Activated T-helper 2 cell treated with anti-CD3 and anti-CD28 coated beads, Interferon-gamma antibody, Interleukin-2, Interleukin-4, amounts not matched to agents 10 μg/mL and 5 μg/mL and 100 μg/mL, durations not matched to agents 14 hours and 24 hours and 36 hours (primary cell): Measurements from ENCODE around the gene LDLRAD2. TPM values are rescaled to one million over a fixed set of nuclear protein-coding genes. Genes with fewer than 3 reads are reported as not detected.

Source experiments
- DNase-seq: peaks from one replicate; pipeline ENCODE4 v3.0.0; 2021; ENCODE audit warnings: low spot score
- H3K27ac Mint-ChIP-seq: one replicate; pipeline ENCODE4 v1.8.0; 2021; ENCODE audit warnings: mixed read lengths
- H3K27me3 Mint-ChIP-seq: one replicate; pipeline ENCODE4 v1.8.0; 2021; ENCODE audit warnings: low read depth, mixed read lengths
- H3K36me3 Mint-ChIP-seq: one replicate; pipeline ENCODE4 v1.8.0; 2021; ENCODE audit warnings: low read depth, mixed read lengths
- H3K4me1 Mint-ChIP-seq: one replicate; pipeline ENCODE4 v1.8.0; 2021; ENCODE audit warnings: low read depth, mixed read lengths
- H3K4me3 Mint-ChIP-seq: one replicate; pipeline ENCODE4 v1.8.0; 2021; ENCODE audit warnings: low read depth, mild to moderate bottlenecking, moderate library complexity, mixed read lengths
- H3K9me3 Mint-ChIP-seq: one replicate; pipeline ENCODE4 v1.8.0; 2021; ENCODE audit warnings: mixed read lengths
- intact Hi-C: fragments of 100-400 bp; cut with micrococcal nuclease; formaldehyde crosslinking; loops from one replicate; pipeline ENCODE4 v1.15.1; 2023
- total RNA-seq: library from RNA; stranded (reverse); gene quantifications from 2 replicates; pipeline ENCODE4 v1.2.3, GENCODE V29; 2022

The LDLRAD2 gene
- total RNA-seq, 1 donor from 2014 or later = not detected

GRCh38 chr1:21794656-21795055, 17.4 kb upstream of the LDLRAD2 start:
- intact Hi-C loops = no loop called here
- Mint-ChIP-seq H3K9me3 (peaks cover 13% of the 10 kb centered on the region), H3K27ac (no peak overlapping the region), H3K27me3 (no peaks in the 10 kb centered on the region), H3K4me3 (no peak overlapping the region), H3K36me3 (no peaks in the 10 kb centered on the region), H3K4me1 (no peaks in the 10 kb centered on the region)
- no peak for DNase-seq

GRCh38 chr1:21795075-21795474, 17.0 kb upstream of the LDLRAD2 start:
- no peak overlapping the region for H3K4me3 Mint-ChIP-seq
- H3K27ac Mint-ChIP-seq = no peak overlapping the region
- no peaks in the 10 kb centered on the region for H3K4me1 Mint-ChIP-seq
- DNase-seq = no peak
- intact Hi-C loops = no loop called here
- no peaks in the 10 kb centered on the region for H3K36me3 Mint-ChIP-seq
- no peaks in the 10 kb centered on the region for H3K27me3 Mint-ChIP-seq
- H3K9me3 Mint-ChIP-seq = peaks cover 13% of the 10 kb centered on the region

- no peaks in the 10 kb centered on the region for H3K4me1 Mint-ChIP-seq
- no peaks in the 10 kb centered on the region for H3K36me3 Mint-ChIP-seq
- DNase-seq = no peak
- no peak overlapping the region for H3K4me3 Mint-ChIP-seq
- intact Hi-C loops = no loop called here
- no peak overlapping the region for H3K27ac Mint-ChIP-seq
- peaks cover under 1% of the 10 kb centered on the region for H3K27me3 Mint-ChIP-seq
- peaks cover 10% of the 10 kb centered on the region for H3K9me3 Mint-ChIP-seq
Measured at GRCh38 chr1:21799730-21800129, 12.3 kb upstream of the LDLRAD2 start.

GRCh38 chr1:21801100-21801499, 11.0 kb upstream of the LDLRAD2 start:
- peaks cover 1% of the 10 kb centered on the region for H3K27me3 Mint-ChIP-seq
- intact Hi-C loops = no loop called here

GRCh38 chr1:21804536-21804935, 7.5 kb upstream of the LDLRAD2 start:
- H3K9me3 Mint-ChIP-seq = no peaks in the 10 kb centered on the region
- H3K27ac Mint-ChIP-seq = no peak overlapping the region
- intact Hi-C loops = no loop called here
- H3K4me1 Mint-ChIP-seq = no peaks in the 10 kb centered on the region
- DNase-seq = no peak
- no peak overlapping the region for H3K4me3 Mint-ChIP-seq
- peaks cover 1% of the 10 kb centered on the region for H3K27me3 Mint-ChIP-seq
- no peaks in the 10 kb centered on the region for H3K36me3 Mint-ChIP-seq

More at GRCh38 chr1:21801100-21801499, 11.0 kb upstream of the LDLRAD2 start:
- H3K27ac Mint-ChIP-seq = no peak overlapping the region
- no peaks in the 10 kb centered on the region for H3K4me1 Mint-ChIP-seq
- no peak for DNase-seq
- no peak overlapping the region for H3K4me3 Mint-ChIP-seq
- H3K9me3 Mint-ChIP-seq = no peaks in the 10 kb centered on the region
- H3K36me3 Mint-ChIP-seq = no peaks in the 10 kb centered on the region

GRCh38 chr1:21813542-21813941, 1.5 kb downstream of the LDLRAD2 start:
- no peak for DNase-seq
- Mint-ChIP-seq H3K4me1 (peaks cover 5% of the 10 kb centered on the region), H3K36me3 (no peaks in the 10 kb centered on the region), H3K9me3 (no peaks in the 10 kb centered on the region), H3K27ac (no peak overlapping the region), H3K27me3 (peaks cover 13% of the 10 kb centered on the region), H3K4me3 (no peak overlapping the region)
- intact Hi-C loops = no loop called here

- Mint-ChIP-seq H3K9me3 (no peaks in the 10 kb centered on the region), H3K36me3 (no peaks in the 10 kb centered on the region), H3K27ac (no peak overlapping the region), H3K4me1 (peaks cover 6% of the 10 kb centered on the region), H3K27me3 (peaks cover 13% of the 10 kb centered on the region), H3K4me3 (peak overlapping the region; percentile 40)
- intact Hi-C loops = no loop called here
- DNase-seq = peak; percentile 19
Measured at GRCh38 chr1:21814241-21814918, 2.3 kb downstream of the LDLRAD2 start.

- intact Hi-C loops = no loop called here
- no peaks in the 10 kb centered on the region for H3K9me3 Mint-ChIP-seq
- DNase-seq = no peak
- H3K4me1 Mint-ChIP-seq = peaks cover 6% of the 10 kb centered on the region
- peak overlapping the region; percentile 40 for H3K4me3 Mint-ChIP-seq
- H3K27me3 Mint-ChIP-seq = peaks cover 13% of the 10 kb centered on the region
- H3K27ac Mint-ChIP-seq = no peak overlapping the region
- no peaks in the 10 kb centered on the region for H3K36me3 Mint-ChIP-seq
Measured at GRCh38 chr1:21814981-21815582, 3.0 kb downstream of the LDLRAD2 start.

GRCh38 chr1:21815724-21816321, 3.8 kb downstream of the LDLRAD2 start:
- intact Hi-C loops = no loop called here
- no peaks in the 10 kb centered on the region for H3K9me3 Mint-ChIP-seq
- peaks cover 6% of the 10 kb centered on the region for H3K4me1 Mint-ChIP-seq
- peaks cover 13% of the 10 kb centered on the region for H3K27me3 Mint-ChIP-seq
- no peak overlapping the region for H3K4me3 Mint-ChIP-seq
- no peak overlapping the region for H3K27ac Mint-ChIP-seq
- DNase-seq = no peak
- no peaks in the 10 kb centered on the region for H3K36me3 Mint-ChIP-seq

GRCh38 chr1:21816602-21817302, 4.7 kb downstream of the LDLRAD2 start:
- Mint-ChIP-seq H3K4me3 (no peak overlapping the region), H3K4me1 (peaks cover 6% of the 10 kb centered on the region), H3K9me3 (no peaks in the 10 kb centered on the region), H3K36me3 (no peaks in the 10 kb centered on the region), H3K27me3 (peaks cover 11% of the 10 kb centered on the region), H3K27ac (no peak overlapping the region)
- intact Hi-C loops = no loop called here
- DNase-seq = no peak

GRCh38 chr1:21818656-21819055, 6.6 kb downstream of the LDLRAD2 start:
- intact Hi-C loops = no loop called here
- peaks cover 6% of the 10 kb centered on the region for H3K4me1 Mint-ChIP-seq
- peaks cover 3% of the 10 kb centered on the region for H3K27me3 Mint-ChIP-seq
- no peak overlapping the region for H3K27ac Mint-ChIP-seq
- H3K36me3 Mint-ChIP-seq = no peaks in the 10 kb centered on the region
- H3K9me3 Mint-ChIP-seq = no peaks in the 10 kb centered on the region
- DNase-seq = peak; percentile 30
- no peak overlapping the region for H3K4me3 Mint-ChIP-seq

GRCh38 chr1:21820597-21821232, 8.7 kb downstream of the LDLRAD2 start:
- Mint-ChIP-seq H3K4me1 (peaks cover 3% of the 10 kb centered on the region), H3K9me3 (no peaks in the 10 kb centered on the region), H3K4me3 (no peak overlapping the region), H3K36me3 (no peaks in the 10 kb centered on the region), H3K27me3 (no peaks in the 10 kb centered on the region), H3K27ac (no peak overlapping the region)
- intact Hi-C loops = no loop called here
- no peak for DNase-seq
